Fibroblast of lung (primary cell): ENCODE measurements around the gene NONO.

Experiments
- EZH2 ChIP-seq: IDR thresholded peaks from 2 replicates; pipeline ENCODE4 v1.5.1; 2012; ENCODE audit warnings: low read length, control low read depth, mild to moderate bottlenecking; ENCODE audit errors: missing control alignments
- TF ChIP-seq, protein P1 (sequence below), 2 donors: IDR thresholded peaks in 1 of 2; conservative IDR thresholded peaks in 1 of 2; 1 replicate in 1 of 2; 2 replicates in 1 of 2; pipeline ENCODE4 v1.5.1; 2011 to 2012; ENCODE audit warnings: low read length in 2 of 2, control low read depth in 1 of 2, inconsistent platforms in 1 of 2, low read depth in 1 of 2, mild to moderate bottlenecking in 1 of 2

DNA sequence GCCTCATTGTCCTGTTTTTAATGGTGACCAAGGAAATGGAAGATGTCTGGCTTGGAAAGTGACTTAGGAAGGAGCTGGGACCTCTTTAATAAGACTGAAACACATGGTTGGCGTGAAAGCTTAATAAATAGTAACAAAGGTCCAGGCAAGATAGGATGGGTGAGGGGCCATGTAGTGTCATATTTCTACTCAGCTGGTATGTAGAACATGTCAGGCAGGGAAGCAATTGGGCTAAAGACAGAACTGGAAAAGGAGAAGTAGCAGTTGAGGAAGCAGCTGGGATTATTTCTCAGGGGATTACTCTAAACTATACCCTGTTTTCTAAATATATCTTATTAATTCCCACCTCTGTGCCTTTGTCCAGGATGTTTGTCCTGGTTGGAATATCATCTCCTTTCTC, 36.7 kb downstream of the NONO start:
- TF ChIP-seq EZH2: no peak
- TF ChIP-seq, protein P1, sequence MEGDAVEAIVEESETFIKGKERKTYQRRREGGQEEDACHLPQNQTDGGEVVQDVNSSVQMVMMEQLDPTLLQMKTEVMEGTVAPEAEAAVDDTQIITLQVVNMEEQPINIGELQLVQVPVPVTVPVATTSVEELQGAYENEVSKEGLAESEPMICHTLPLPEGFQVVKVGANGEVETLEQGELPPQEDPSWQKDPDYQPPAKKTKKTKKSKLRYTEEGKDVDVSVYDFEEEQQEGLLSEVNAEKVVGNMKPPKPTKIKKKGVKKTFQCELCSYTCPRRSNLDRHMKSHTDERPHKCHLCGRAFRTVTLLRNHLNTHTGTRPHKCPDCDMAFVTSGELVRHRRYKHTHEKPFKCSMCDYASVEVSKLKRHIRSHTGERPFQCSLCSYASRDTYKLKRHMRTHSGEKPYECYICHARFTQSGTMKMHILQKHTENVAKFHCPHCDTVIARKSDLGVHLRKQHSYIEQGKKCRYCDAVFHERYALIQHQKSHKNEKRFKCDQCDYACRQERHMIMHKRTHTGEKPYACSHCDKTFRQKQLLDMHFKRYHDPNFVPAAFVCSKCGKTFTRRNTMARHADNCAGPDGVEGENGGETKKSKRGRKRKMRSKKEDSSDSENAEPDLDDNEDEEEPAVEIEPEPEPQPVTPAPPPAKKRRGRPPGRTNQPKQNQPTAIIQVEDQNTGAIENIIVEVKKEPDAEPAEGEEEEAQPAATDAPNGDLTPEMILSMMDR (conservative IDR thresholded peaks at IDR 0.05 in 1 of 2, IDR thresholded peaks at IDR 0.05 in 1 of 2; ENCODE audit: low read depth in 1 of 2, low read length in 2 of 2): no peak
